SK-N-MC (cell line): ENCODE results near the gene MTCH1.

Experiments
- DNase-seq: peaks from one replicate; pipeline ENCODE4 v3.0.0-alpha.2; 2011; ENCODE audit warnings: low read depth, low spot score
- H3K27ac ChIP-seq: fragments of 200-600 bp; sonication (generic); 2 replicates; pipeline ENCODE4 v1.5.1; 2016; ENCODE audit warnings: mixed run types
- H3K36me3 ChIP-seq: fragments of 200-600 bp; sonication (generic); 2 replicates; pipeline ENCODE4 v1.6.1; 2017; ENCODE audit warnings: antibody characterized with exemption, low read length, mixed read lengths; ENCODE audit not compliant: insufficient read depth
- H3K4me3 ChIP-seq: fragments of 200-600 bp; sonication (generic); 2 replicates; pipeline ENCODE4 v1.5.1; 2016
- H3K9ac ChIP-seq: fragments of 200-600 bp; sonication (generic); 2 replicates; pipeline ENCODE4 v1.8.0; 2017; ENCODE audit warnings: mixed run types, mixed read lengths; ENCODE audit not compliant: insufficient read length
- H3K9me3 ChIP-seq: fragments of 200-600 bp; sonication (generic); 2 replicates; pipeline ENCODE4 v1.6.1; 2017; ENCODE audit warnings: low read depth, mild to moderate bottlenecking, antibody characterized with exemption, low read length, moderate library complexity, mixed read lengths
- EZH2 ChIP-seq: fragments of 200-600 bp; sonication (generic); IDR thresholded peaks from one replicate; pipeline ENCODE4 v1.6.1; 2017; ENCODE audit warnings: antibody characterized with exemption
- FOXP2 ChIP-seq: optimal IDR thresholded peaks from 2 replicates; pipeline ENCODE3; 2011; ENCODE audit warnings: mild to moderate bottlenecking, moderate library complexity; ENCODE audit not compliant: insufficient read depth; ENCODE audit errors: extremely low read length, control extremely low read depth
- POLR2AphosphoS5 ChIP-seq: IDR thresholded peaks from 2 replicates; pipeline ENCODE4 v1.6.1; 2012; ENCODE audit warnings: mild to moderate bottlenecking, low read depth, low read length, borderline replicate concordance

Gene MTCH1

DNA sequence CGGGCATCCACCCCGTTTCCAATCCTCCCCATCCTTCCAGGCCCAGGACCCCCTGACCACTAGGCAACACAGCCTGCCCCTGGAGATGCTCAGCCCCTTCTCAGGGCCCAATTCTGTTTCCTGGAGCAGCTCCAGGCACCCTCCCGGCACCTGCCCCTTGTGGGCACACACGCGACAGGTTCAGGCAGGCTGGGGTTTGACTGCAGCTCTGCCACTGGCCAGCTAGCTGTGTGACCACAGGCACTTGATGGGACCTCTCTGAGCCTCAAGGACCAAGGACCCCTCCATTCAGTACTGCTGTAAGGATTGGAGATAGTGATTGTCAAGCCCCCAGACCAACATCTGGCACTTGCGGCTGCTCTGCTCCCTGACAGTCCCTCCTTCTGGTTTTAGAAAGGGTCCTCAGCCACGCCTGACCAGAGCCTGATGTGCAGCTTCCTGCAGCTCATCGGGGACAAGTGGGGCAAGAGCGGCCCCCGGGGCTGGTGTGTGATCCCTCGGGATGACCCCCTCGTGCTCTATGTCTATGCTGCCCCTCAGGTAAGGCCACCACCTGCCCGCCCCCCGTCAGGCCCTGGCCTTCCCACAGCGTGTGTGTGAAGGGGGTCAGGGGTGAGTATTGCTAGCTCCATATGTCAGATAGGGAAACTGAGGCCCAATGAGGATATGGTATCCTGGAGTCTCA, 41.2 kb upstream of the MTCH1 start:
- TF ChIP-seq FOXP2 (no peak), POLR2AphosphoS5 (no peak), EZH2 (no peak)
- no peak for DNase-seq
- Histone ChIP-seq H3K36me3 (no peaks in the 10 kb centered on the region), H3K27ac (no peak overlapping the region), H3K4me3 (no peak overlapping the region), H3K9me3 (no peaks in the 10 kb centered on the region), H3K9ac (no peak overlapping the region)

DNA sequence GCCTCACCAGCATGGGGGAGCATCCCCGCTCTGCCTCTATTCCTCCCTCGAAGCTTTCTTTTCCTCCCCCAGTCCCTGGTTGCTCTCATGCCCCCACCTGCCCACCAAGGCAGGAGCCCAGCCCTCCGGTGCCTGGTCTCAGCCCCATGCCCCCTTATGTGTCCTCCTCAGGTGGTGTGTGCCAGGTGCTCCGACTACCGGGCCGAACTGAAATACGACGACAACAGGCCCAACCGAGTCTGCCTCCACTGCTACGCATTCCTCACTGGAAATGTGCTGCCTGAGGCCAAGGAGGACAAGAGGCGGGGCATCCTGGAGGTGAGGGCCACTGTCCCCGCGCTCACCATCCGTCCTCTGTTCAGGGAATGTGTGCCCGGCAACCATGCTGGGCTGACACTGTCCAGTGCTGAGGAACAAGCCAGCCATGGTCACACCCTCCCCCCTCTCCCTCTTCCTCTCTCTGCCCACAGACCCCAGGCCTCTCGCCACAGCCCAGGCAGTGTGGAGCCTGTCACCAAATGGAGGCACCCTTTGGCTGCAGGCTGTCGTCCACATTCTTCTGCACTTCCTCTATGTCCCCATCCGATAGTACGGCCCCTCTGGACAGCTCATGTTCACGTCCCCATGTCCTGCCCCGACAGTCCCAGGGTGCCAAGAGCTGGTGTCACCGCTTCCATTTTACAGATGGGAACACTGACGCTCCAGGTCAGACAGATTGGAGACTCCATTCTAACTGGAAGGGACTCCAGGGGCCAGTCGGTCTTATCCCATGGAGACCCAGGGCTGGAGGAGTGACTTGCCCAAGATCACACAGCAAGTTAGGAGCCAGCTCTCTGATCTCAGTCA, 39.8 kb upstream of the MTCH1 start:
- no peak for DNase-seq
- TF ChIP-seq EZH2 (no peak), FOXP2 (no peak), POLR2AphosphoS5 (no peak)
- H3K27ac ChIP-seq, result no peak overlapping the region
- no peaks in the 10 kb centered on the region for H3K9me3 ChIP-seq
- H3K9ac ChIP-seq, result no peak overlapping the region
- H3K4me3 ChIP-seq, result no peak overlapping the region
- H3K36me3 ChIP-seq, result no peaks in the 10 kb centered on the region

DNA sequence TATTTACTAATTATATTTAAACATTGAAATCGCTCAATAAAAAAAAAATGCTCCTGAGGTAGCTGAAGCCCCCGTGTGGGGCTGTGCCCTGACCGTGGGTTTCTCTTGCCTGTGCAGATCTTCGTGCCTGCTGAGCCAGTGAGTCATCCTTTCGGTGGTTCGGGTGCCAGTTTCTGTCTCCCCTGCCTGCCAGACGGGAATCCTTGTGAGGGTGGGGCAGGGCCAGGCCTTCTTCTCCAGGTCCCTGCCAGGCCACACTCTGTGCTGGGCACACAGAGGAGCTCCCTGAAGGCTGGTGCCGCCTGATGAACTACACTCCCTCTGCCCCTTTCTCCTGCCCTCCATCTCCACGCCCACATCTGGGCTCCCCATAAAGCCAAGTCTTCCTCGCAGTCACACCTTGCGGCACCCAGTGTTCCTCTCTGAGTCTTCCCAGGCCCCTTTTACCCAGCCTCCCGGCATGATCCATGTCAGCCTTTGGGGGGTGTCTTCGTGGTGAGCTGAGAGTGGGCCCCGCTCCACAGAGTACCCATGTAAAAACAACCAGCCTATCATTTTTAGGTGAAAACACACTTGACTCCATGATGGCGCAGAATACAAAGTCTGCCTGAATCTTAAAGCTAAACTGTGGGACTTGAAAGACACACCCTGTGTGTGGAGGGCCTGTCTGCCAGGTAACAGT, 38.8 kb upstream of the MTCH1 start:
- Histone ChIP-seq H3K36me3 (no peaks in the 10 kb centered on the region), H3K9me3 (no peaks in the 10 kb centered on the region), H3K4me3 (no peak overlapping the region), H3K9ac (no peak overlapping the region), H3K27ac (no peak overlapping the region)
- no peak for TF ChIP-seq POLR2AphosphoS5
- no peak for TF ChIP-seq FOXP2
- TF ChIP-seq EZH2, result no peak
- no peak for DNase-seq

DNA sequence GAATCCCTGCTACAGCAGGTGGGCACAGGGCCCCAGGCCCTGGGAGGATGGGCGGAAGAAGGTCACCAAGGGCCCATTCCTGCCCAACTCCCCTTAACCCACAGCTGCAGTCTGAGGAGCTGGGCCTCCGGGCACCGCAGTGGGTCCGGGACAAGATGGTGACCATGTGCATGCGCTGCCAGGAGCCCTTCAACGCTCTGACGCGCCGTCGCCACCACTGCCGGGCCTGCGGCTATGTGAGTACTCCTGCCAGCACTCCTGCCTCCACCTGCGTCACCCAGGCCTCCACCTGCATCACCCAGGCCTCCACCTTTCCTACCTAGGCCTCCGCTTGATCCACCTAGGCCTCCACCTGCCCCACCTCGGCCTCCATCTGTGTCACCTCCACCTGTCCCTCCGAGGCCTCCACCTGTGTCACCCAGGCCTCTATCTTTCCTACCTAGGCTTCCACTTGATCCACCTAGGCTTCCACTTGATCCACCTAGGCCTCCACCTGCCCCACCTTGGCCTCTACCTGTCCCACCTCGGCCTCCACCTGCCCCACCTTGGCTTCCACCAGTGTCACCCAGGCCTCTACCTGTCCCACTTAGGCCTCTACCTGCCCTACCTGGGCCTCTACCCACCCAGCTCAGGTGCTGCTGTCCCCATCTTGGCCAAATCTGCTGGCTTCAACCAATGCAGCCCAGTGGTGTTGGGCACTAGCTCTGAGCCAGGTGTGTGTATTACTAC, 36.3 kb upstream of the MTCH1 start:
- TF ChIP-seq FOXP2, result no peak
- TF ChIP-seq EZH2, result no peak
- no peak for TF ChIP-seq POLR2AphosphoS5

DNA sequence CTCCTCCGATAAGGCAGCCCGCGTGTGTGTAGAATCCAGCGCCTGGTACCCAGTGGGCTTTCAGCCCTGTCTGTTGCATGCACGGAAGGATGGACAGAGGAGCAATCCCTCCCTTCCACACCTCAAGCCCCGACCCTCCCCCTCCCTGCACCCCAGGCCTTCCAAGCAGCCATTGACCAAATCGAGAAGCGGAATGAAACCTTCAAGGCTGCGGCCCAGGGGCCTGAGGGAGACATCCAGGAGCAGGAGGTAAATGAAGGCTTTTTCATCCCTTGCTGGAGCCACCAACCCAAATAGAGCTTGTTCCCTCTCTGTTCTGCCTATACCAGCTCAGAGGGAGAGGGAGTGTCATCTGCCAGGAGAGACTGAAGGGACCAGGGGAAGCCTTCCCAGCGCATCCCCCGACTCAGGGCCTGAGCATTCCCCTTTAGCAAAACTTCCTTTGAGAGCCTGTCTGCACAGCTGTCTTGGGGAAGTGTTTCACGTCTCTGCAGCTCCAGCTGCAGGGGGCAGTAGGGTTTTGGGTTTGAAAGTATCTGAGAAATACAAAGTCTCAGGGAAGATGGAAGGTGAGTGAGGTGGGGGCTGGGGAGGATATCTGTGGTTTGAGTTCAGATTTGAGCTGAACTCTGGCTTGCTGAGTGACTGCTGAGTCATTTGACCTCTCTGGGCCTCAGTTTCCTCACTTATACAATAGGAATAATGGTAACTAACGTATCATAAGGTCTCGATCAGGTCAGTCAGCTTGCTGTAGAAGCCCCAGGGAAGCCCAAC, 35.5 kb upstream of the MTCH1 start:
- Histone ChIP-seq H3K9me3 (no peaks in the 10 kb centered on the region), H3K4me3 (no peak overlapping the region), H3K27ac (no peak overlapping the region), H3K9ac (no peak overlapping the region), H3K36me3 (no peaks in the 10 kb centered on the region)
- TF ChIP-seq FOXP2, result no peak
- no peak for DNase-seq

More for the DNA sequence above, 36.3 kb upstream of the MTCH1 start:
- no peak for DNase-seq
- Histone ChIP-seq H3K36me3 (no peaks in the 10 kb centered on the region), H3K9ac (no peak overlapping the region), H3K27ac (no peak overlapping the region), H3K4me3 (no peak overlapping the region), H3K9me3 (no peaks in the 10 kb centered on the region)

DNA sequence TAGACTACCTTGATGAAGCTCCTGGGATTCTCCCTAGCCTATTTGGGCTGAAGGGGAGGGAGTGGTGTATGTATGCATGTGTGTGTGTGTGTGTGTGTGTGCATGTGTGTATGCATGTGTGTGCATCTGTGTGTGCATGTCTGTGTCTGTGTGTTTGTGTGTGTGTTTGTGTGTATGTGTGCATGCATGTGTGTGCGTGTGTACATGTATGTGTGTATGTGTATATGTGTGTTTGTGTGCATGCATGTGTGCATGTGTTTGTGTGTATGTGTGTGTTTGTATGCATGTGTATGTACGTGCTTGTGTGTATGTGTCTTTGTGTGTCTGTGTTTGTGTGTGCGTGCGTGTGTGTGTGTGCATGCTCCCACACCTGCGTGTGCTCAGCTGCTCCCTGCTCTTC, 34.8 kb upstream of the MTCH1 start:
- Histone ChIP-seq H3K4me3 (no peak overlapping the region), H3K36me3 (no peaks in the 10 kb centered on the region), H3K27ac (no peak overlapping the region), H3K9me3 (no peaks in the 10 kb centered on the region), H3K9ac (no peak overlapping the region)
- TF ChIP-seq POLR2AphosphoS5, result no peak
- no peak for DNase-seq

DNA sequence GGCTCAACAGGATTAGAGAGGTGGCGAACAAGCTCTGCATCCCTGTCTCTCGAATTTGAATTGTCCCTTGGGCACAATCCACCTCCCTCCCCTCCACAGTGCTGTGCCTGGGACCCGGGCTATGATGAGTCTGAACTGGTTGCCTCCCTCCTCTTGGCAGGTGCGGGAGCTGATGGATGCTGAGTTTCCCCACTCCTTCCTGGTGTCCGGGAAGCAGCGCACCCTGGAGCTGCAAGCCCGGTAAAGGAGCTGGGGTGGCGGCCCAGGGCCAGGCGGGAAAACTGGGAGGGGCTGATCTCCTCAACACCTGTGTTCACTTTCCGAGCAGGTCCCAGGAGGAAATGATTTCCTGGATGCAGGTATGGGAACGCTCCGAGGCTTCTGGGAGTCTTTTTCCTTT, 34.4 kb upstream of the MTCH1 start:
- no peak overlapping the region for H3K4me3 ChIP-seq
- no peak overlapping the region for H3K9ac ChIP-seq
- no peak for TF ChIP-seq POLR2AphosphoS5
- TF ChIP-seq FOXP2, result no peak
- no peak for TF ChIP-seq EZH2
- no peaks in the 10 kb centered on the region for H3K9me3 ChIP-seq
- no peak overlapping the region for H3K27ac ChIP-seq
- H3K36me3 ChIP-seq, result no peaks in the 10 kb centered on the region
- no peak for DNase-seq

DNA sequence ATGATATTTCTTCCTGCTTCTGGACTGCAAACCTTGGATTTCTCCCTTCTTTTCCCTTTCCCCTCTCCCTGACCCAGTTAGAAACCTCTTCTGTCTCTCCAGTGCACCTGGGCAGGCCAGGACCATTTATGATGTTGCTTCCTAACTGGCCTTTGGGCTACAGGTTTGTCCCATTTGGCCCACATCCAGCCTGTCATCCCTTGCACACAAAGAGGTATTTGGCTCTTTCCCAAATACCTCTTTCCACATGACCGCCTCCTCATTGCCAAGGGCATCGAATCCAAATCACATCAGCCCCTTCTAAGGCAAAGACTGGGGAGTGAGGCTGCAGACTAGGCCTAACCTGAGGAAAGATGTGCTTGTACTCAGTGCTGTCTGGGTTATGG, 33.1 kb upstream of the MTCH1 start:
- TF ChIP-seq FOXP2 (no peak), POLR2AphosphoS5 (no peak), EZH2 (no peak)
- no peak for DNase-seq
- no peak overlapping the region for H3K27ac ChIP-seq
- no peaks in the 10 kb centered on the region for H3K9me3 ChIP-seq
- H3K36me3 ChIP-seq, result no peaks in the 10 kb centered on the region
- H3K4me3 ChIP-seq, result no peak overlapping the region
- no peak overlapping the region for H3K9ac ChIP-seq
